ENCODE measurements around the gene PDGFRB. TPM values are rescaled to one million over a fixed set of nuclear protein-coding genes. Genes with fewer than 3 reads are reported as not detected.

PDGFRB gene
- total and polyA plus RNA-seq, 4 donors: 5.2 to 13.1 (median 8.3) TPM

DNA sequence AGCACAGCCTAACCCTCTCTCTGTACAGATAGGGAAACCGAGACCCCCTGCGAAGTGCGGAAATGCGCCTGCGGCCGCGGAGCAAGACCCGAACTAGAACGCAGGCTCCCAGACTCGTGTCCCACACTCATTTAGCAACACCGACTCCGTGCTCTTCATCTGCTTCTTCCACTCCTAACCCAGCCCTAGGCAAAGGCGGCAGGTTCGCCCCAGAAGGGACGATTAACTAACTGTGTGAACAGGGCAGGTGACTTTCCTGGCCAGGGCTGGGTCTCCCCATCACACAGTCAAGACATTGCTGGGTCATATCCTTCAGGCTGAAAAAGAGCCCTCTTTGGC lies 11.8 kb upstream of the PDGFRB start (continued):
- TF ChIP-seq, protein P1, sequence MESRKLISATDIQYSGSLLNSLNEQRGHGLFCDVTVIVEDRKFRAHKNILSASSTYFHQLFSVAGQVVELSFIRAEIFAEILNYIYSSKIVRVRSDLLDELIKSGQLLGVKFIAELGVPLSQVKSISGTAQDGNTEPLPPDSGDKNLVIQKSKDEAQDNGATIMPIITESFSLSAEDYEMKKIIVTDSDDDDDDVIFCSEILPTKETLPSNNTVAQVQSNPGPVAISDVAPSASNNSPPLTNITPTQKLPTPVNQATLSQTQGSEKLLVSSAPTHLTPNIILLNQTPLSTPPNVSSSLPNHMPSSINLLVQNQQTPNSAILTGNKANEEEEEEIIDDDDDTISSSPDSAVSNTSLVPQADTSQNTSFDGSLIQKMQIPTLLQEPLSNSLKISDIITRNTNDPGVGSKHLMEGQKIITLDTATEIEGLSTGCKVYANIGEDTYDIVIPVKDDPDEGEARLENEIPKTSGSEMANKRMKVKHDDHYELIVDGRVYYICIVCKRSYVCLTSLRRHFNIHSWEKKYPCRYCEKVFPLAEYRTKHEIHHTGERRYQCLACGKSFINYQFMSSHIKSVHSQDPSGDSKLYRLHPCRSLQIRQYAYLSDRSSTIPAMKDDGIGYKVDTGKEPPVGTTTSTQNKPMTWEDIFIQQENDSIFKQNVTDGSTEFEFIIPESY (IDR thresholded peaks at IDR 0.05): no peak
- TF ChIP-seq HNF4G (IDR thresholded peaks at IDR 0.05): no peak
- no peak for TF ChIP-seq FOXA1 (IDR thresholded peaks at IDR 0.05)
- TF ChIP-seq RXRA (IDR thresholded peaks at IDR 0.05): no peak
- no peak for TF ChIP-seq ATF3 (IDR thresholded peaks at IDR 0.05)
- no peak for TF ChIP-seq CTCF (IDR thresholded peaks at IDR 0.05; ENCODE audit: low read depth, low read length, missing input control)

DNA sequence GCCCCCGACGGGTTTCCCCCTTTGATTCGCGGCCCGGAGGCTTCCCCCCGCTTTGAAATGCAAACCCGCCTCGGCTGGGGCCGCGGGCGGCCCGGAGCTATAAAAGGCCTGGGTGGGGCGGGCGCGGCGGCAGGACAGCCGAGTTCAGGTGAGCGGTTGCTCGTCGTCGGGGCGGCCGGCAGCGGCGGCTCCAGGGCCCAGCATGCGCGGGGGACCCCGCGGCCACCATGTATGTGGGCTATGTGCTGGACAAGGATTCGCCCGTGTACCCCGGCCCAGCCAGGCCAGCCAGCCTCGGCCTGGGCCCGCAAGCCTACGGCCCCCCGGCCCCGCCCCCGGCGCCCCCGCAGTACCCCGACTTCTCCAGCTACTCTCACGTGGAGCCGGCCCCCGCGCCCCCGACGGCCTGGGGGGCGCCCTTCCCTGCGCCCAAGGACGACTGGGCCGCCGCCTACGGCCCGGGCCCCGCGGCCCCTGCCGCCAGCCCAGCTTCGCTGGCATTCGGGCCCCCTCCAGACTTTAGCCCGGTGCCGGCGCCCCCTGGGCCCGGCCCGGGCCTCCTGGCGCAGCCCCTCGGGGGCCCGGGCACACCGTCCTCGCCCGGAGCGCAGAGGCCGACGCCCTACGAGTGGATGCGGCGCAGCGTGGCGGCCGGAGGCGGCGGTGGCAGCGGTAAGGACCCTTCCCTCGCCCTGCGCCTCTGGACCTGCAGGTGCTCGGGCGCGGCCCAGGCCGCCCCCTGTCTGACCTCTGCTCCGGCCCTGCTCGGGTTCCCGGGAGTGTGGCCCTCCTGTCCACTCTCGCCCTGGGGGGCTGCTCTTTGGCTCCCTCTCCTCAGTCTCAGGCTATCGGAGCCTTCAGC lies 11.2 kb upstream of the PDGFRB start, which contains the start of gene CDX1:
CDX1 (plus strand) TSS at position 129 of the 862 bp plus-strand sequence; CDS start at position 228, 99 bp downstream.
- WGBS: 30% methylated on average over 93 of the region's 93 CpGs
- Histone ChIP-seq H3K27ac (ENCODE audit: low read depth in 1 of 2, low read length in 2 of 2) (no peak within 1 kb of the TSS), H3K9ac (ENCODE audit: low read depth in 1 of 2, low read length in 2 of 2) (no peak within 1 kb of the TSS), H3K9me3 (ENCODE audit: control insufficient read depth in 4 of 4, low read length in 3 of 4) (no peaks in the 10 kb centered on the region), H3K36me3 (ENCODE audit: control insufficient read depth in 4 of 4, insufficient read depth in 3 of 4, low read depth in 1 of 4, low read length in 3 of 4) (no peaks in the 10 kb centered on the region), H3K4me1 (ENCODE audit: control insufficient read depth in 4 of 4, insufficient read depth in 4 of 4, low read length in 3 of 4) (no peaks in the 10 kb centered on the region), H3K4me3 (ENCODE audit: low read depth in 1 of 3, low read length in 3 of 3) (no peak within 1 kb of the TSS), H3K27me3 (ENCODE audit: control insufficient read depth in 4 of 4, insufficient read depth in 4 of 4, low read length in 3 of 4) (peaks cover 0 to 4% (median 0%) of the 10 kb centered on the region in 4 donors)
- no peak for TF ChIP-seq EGR1 (IDR thresholded peaks at IDR 0.05; ENCODE audit: low read depth in 2 of 2)
- no peak for TF ChIP-seq FOXA2 (IDR thresholded peaks at IDR 0.05)
- no peak for TF ChIP-seq YY1 (IDR thresholded peaks at IDR 0.05)
- TF ChIP-seq FOXA1 (IDR thresholded peaks at IDR 0.05): no peak
- TF ChIP-seq SP1 (IDR thresholded peaks at IDR 0.05): no peak
- TF ChIP-seq ATF3 (IDR thresholded peaks at IDR 0.05): no peak
- TF ChIP-seq REST (IDR thresholded peaks at IDR 0.05): no peak
- TF ChIP-seq NR2F2 (IDR thresholded peaks at IDR 0.05): no peak
- TF ChIP-seq MAX (IDR thresholded peaks at IDR 0.05): no peak
- no peak for TF ChIP-seq HNF4A (conservative IDR thresholded peaks at IDR 0.05)
- no peak for TF ChIP-seq RAD21 (IDR thresholded peaks at IDR 0.05)
- TF ChIP-seq CTCF (IDR thresholded peaks at IDR 0.05; ENCODE audit: low read depth, low read length, missing input control): no peak
- TF ChIP-seq TAF1 (conservative IDR thresholded peaks at IDR 0.05): no peak
- TF ChIP-seq HNF4G (IDR thresholded peaks at IDR 0.05): no peak
- no peak for TF ChIP-seq RXRA (IDR thresholded peaks at IDR 0.05)
- TF ChIP-seq, protein P1 (IDR thresholded peaks at IDR 0.05): no peak
- no peak for TF ChIP-seq GABPA (IDR thresholded peaks at IDR 0.05 in 1 of 2, conservative IDR thresholded peaks at IDR 0.05 in 1 of 2)
- no peak for TF ChIP-seq JUND (IDR thresholded peaks at IDR 0.05)
- DNase-seq (ENCODE audit: low spot score): no peak
